ENCODE data around the gene DNAJB8.

Gene DNAJB8

DNA sequence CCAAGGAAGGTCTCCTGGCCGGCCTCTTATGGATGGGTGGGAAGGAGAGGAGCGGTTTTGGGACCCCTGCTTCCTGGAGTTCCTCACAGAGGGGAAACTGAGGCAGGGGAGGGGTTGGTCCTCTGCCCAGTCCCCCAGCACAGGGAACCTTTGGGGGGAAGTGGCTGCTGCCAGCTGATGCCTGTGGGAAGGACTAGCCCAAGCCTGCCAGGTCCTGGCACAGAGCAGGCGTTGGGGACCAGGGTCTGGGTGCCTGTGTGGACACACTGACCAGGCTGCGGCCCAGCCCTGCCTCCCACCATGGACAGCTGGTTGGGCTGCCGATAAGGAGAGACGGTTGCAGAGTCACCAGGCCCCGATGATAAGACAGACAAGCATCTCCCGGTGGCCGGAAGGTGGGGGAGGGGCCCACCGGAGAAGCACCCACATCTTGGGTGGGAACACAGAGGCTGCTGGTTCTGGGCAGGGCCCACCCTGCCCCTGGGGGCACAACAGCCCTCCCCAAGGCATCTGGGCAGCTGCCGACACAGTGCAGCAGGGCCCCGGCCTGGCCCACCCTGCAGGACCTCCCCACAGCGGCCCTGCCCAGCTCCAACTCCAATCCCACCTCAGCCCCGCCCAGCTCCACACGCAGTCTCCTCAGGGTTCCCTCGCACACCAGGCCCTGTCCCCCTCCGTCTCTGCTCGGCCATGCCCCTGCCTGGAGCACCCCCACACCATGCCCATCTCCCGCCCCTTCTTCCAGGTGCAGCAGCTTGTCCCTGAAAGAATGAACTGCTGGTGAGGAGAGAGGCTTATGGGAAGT, 50.7 kb downstream of the DNAJB8 start:
- DNase-seq (ENCODE audit: extremely low spot score) = no peak
- POLR2A ChIA-PET = no interaction called here
- no peak for TF ChIP-seq CTCF (IDR thresholded peaks at IDR 0.05; ENCODE audit: control extremely low read depth, extremely low read depth, low read depth, missing control alignments)
- CTCF ChIA-PET = interaction anchor here (0.7 to 1.0 kb wide), 2 partner anchors 10 to 193 kb away, joined by 3 read pairs; no protein-coding TSS in a partner anchor

DNA sequence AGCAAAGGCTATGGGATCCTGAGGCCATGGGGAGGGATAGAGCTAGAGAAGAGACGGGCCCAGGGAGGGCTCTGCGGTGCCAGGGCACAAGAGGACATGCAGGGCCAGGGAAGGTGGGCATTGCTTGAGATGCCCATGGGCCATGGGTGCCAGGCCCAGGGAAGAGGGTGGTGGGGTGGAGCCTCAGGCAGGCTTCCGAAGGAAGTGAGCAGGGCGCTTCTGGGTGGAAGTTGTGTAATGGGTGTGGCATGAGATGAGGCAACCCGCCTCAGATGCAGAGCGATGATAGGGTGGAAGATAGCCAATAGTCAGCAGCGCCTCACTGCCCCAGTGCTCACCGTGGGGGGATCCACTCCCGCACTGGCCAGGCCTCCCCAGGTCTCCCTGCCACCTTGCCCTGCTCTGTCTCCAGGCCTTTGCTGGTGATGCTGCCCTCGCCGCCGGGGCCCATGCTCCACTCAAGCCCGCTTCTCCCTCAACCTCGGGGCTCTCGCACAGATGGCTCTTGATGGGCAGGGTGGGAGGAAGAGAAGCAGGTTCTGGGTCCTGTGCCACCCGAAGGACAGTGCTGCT, 51.4 kb downstream of the DNAJB8 start:
- no peak for TF ChIP-seq CTCF (IDR thresholded peaks at IDR 0.05; ENCODE audit: control extremely low read depth, extremely low read depth, low read depth, missing control alignments)
- CTCF ChIA-PET = interaction anchor here (1.7 kb wide), 1 partner anchor 11 kb away, joined by 4 read pairs; no protein-coding TSS in a partner anchor
- POLR2A ChIA-PET = no interaction called here
- DNase-seq (ENCODE audit: extremely low spot score) = no peak

- no peak for TF ChIP-seq CTCF (IDR thresholded peaks at IDR 0.05; ENCODE audit: control extremely low read depth, extremely low read depth, low read depth, missing control alignments)
- CTCF ChIA-PET = interaction anchor here (0.9 to 1.7 kb wide), 3 partner anchors 8 to 84 kb away, joined by 3 to 4 read pairs (median 4); no protein-coding TSS in a partner anchor
- DNase-seq (ENCODE audit: extremely low spot score) = no peak
- POLR2A ChIA-PET = no interaction called here
These were observed 53.1 kb downstream of the DNAJB8 start for GRCh38 chr3:128413413-128414205.

DNA sequence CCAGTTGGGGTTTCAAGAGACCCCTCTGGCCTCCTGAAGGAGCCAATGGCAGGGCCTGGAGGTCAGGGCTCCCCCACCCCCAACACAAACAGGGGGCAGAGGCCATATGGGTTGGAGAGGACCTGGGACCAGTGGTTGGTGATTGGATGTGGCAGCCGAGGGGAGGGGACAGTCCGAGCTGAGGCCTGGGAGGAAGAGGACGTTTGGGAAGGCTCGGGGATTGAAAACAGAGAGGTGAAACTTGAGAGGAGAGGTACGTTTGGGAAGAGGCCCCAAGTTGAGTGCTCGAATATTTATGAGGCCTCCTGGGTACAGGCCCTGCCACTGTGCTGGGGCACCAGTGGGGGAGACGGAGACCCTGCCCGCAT, 53.7 kb downstream of the DNAJB8 start:
- no peak for DNase-seq (ENCODE audit: extremely low spot score)
- ChIA-PET CTCF (no interaction called here), POLR2A (no interaction called here)
- no peak for TF ChIP-seq CTCF (IDR thresholded peaks at IDR 0.05; ENCODE audit: control extremely low read depth, extremely low read depth, low read depth, missing control alignments)
